A204.1 (cell line): ENCODE measurements around the gene FOXB1.

Experiments
- FAIRE-seq: peaks from 2 replicates; lab custom pipeline; 2012; peaks lifted over from hg19 to GRCh38; lab: Jason Lieb, UNC

The FOXB1 gene

GRCh38 chr15:60020736-60021135 lies 16.6 kb downstream of the FOXB1 start:
- no peak for FAIRE-seq

GRCh38 chr15:60021589-60022378 lies 17.7 kb downstream of the FOXB1 start:
- no peak for FAIRE-seq

- FAIRE-seq = no peak
Observed at GRCh38 chr15:60022379-60022741, 18.2 kb downstream of the FOXB1 start.

GRCh38 chr15:60026555-60026954 lies 22.4 kb downstream of the FOXB1 start:
- no peak for FAIRE-seq

GRCh38 chr15:60035344-60035743 lies 31.2 kb downstream of the FOXB1 start:
- no peak for FAIRE-seq

GRCh38 chr15:60039316-60039715 lies 35.2 kb downstream of the FOXB1 start:
- no peak for FAIRE-seq

- no peak for FAIRE-seq
Observed at GRCh38 chr15:60043744-60044435, 39.8 kb downstream of the FOXB1 start.

- no peak for FAIRE-seq
Observed at GRCh38 chr15:60044636-60045270, 40.6 kb downstream of the FOXB1 start.

GRCh38 chr15:60047701-60048100 lies 43.6 kb downstream of the FOXB1 start:
- FAIRE-seq = no peak

GRCh38 chr15:60049948-60050347 lies 45.8 kb downstream of the FOXB1 start:
- no peak for FAIRE-seq

- FAIRE-seq = no peak
Observed at GRCh38 chr15:60052796-60053195, 48.7 kb downstream of the FOXB1 start.

- FAIRE-seq = no peak
Observed at GRCh38 chr15:60054472-60054871, 50.4 kb downstream of the FOXB1 start.
